ENCODE results near the gene HIPK2. TPM values are rescaled to one million over a fixed set of nuclear protein-coding genes. Genes with fewer than 3 reads are reported as not detected.

The HIPK2 gene
- 60.6 TPM for total RNA-seq

DNA sequence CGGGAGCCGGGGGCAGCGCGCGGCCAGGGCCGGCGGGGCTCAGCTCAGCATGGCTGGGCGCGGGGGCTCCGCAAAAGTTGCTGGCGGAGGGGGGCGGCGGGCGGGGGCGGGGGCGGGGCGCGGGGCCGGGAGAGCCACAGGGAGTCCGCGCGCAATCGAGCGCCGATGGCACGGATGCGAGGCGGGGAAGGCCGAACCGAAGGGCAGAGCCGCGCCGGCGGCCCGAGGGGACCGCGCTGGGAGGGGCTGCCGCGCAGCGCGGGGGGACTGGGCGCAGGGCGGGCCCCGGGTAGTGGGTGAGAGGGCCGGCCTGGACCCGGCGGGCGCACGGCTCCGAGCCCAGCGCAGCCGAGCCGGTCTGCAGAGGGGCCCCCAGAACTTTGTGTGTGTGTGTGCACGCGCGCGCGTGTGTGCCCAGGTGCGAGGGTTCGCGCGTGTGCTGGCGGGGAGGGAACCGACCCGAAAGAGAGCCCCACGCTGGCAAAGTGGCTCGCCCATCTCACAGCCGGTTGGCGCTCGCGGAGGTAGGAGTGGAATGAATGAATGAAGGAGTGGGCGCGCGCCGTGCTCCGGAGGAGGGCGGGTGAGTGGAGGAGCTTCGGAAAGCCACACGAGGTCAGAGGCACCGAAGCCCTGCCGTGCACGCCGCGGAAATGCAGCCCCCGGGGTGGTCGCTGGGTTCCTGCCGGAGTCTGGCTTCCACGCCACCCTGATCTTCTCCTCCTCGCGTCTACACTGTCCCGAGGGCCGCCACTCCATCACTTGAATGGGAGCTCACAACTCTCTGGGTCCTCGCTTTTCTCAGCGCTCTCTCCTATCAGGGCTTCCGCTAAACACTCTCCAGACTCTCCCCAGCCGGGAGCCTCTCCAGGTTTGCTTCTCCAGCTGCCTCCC is at the start of gene HIPK2:
HIPK2 (minus strand) TSS at position 51 of the 894 bp plus-strand sequence. CDS start 375 bp downstream, outside the sequence.

GRCh38 chr7:139523199-139523941 is 254.4 kb downstream of the HIPK2 start, which contains the start of gene CLEC2L:
TSS of gene CLEC2L (plus strand) at chr7:139523685. CDS start at chr7:139523928, 243 bp downstream.

Other genes with a start within 250 kb of the HIPK2 start
- 17.3 TPM for gene TBXAS1, start 51.3 kb upstream of the HIPK2 start, total RNA-seq